Stimulated activated CD8-positive, alpha-beta memory T cell treated with anti-CD3 and anti-CD28 coated beads, Interleukin-15, amount 100 ng/mL, for 4 hours (primary cell): ENCODE data around the gene RAB3IP.

ENCODE experiments used
- DNase-seq, 2 donors: peaks; one replicate each; pipeline ENCODE4 v3.0.0-alpha.2; 2020; ENCODE audit warnings: low read depth in 2 of 2

RAB3IP gene

GRCh38 chr12:69738351-69739286, at the start of gene RAB3IP:
TSS of gene RAB3IP (plus strand) at chr12:69738860. CDS start at chr12:69755409, 16,549 bp downstream.
- peak; percentile 83 to 88 for DNase-seq

GRCh38 chr12:69689638-69690037, 49.0 kb upstream of the RAB3IP start:
- DNase-seq = no peak

GRCh38 chr12:69694123-69694522, 44.5 kb upstream of the RAB3IP start:
- no peak for DNase-seq

GRCh38 chr12:69698054-69698453, 40.6 kb upstream of the RAB3IP start:
- no peak for DNase-seq

- no peak for DNase-seq
Measured at GRCh38 chr12:69698769-69699540, 39.7 kb upstream of the RAB3IP start, which contains the start of gene BEST3. TSS of gene BEST3 (minus strand) at chr12:69699303. CDS start at chr12:69697798, 1,505 bp downstream.

- DNase-seq = no peak
Measured at GRCh38 chr12:69701826-69702225, 36.8 kb upstream of the RAB3IP start.

- no peak for DNase-seq
Measured at GRCh38 chr12:69703146-69703642, 35.5 kb upstream of the RAB3IP start.

- no peak for DNase-seq
Measured at GRCh38 chr12:69704357-69704756, 34.3 kb upstream of the RAB3IP start.

GRCh38 chr12:69708649-69709048, 30.0 kb upstream of the RAB3IP start:
- DNase-seq = no peak

- DNase-seq = no peak
Measured at GRCh38 chr12:69712826-69713225, 25.8 kb upstream of the RAB3IP start.

- no peak for DNase-seq
Measured at GRCh38 chr12:69714542-69714941, 24.1 kb upstream of the RAB3IP start.

GRCh38 chr12:69719336-69720316, 19.0 kb upstream of the RAB3IP start:
- no peak for DNase-seq

- DNase-seq = no peak
Measured at GRCh38 chr12:69720750-69721149, 17.9 kb upstream of the RAB3IP start.

GRCh38 chr12:69726922-69727321, 11.7 kb upstream of the RAB3IP start:
- DNase-seq = no peak

GRCh38 chr12:69732088-69732487, 6.6 kb upstream of the RAB3IP start:
- no peak for DNase-seq

GRCh38 chr12:69733638-69734037, 5.0 kb upstream of the RAB3IP start:
- DNase-seq = no peak

GRCh38 chr12:69739287-69740191, 879 bp downstream of the RAB3IP start:
- peak; percentile 11 to 37 for DNase-seq

- DNase-seq = no peak
Measured at GRCh38 chr12:69744109-69744508, 5.4 kb downstream of the RAB3IP start.

- DNase-seq = no peak
Measured at GRCh38 chr12:69751476-69751875, 12.8 kb downstream of the RAB3IP start.

GRCh38 chr12:69755302-69755701, 16.6 kb downstream of the RAB3IP start:
- DNase-seq = no peak
